HL-60 (cell line): ENCODE measurements around the gene LRRC8C.

ENCODE experiments used
- DNase-seq, 2 experiments: peaks; one replicate each; pipeline ENCODE4 v3.0.0-alpha.2; 2010 to 2020; ENCODE audit warnings: low read depth in 1 of 2, low spot score in 1 of 2
- H3K27ac ChIP-seq: fragments of 250-450 bp; sonication (Bioruptor Pico); replicated peaks from 2 replicates; pipeline ENCODE4 v1.5.1; 2020; ENCODE audit warnings: mild to moderate bottlenecking, moderate library complexity
- H3K27me3 ChIP-seq: fragments of 250-450 bp; sonication (Bioruptor Pico); 2 replicates; pipeline ENCODE4 v1.5.1; 2021; ENCODE audit warnings: mild to moderate bottlenecking, moderate library complexity; ENCODE audit not compliant: insufficient read depth, poor library complexity, severe bottlenecking
- H3K4me3 ChIP-seq: replicated peaks from 2 replicates; pipeline ENCODE4 v1.5.1; 2011; ENCODE audit warnings: mild to moderate bottlenecking, control low read depth, low read length; ENCODE audit not compliant: insufficient read depth
- GABPA ChIP-seq: IDR thresholded peaks from 2 replicates; pipeline ENCODE4 v1.6.1; 2012; ENCODE audit warnings: low read depth
- POLR2AphosphoS5 ChIP-seq: IDR thresholded peaks from 2 replicates; pipeline ENCODE4 v1.6.1; 2012; ENCODE audit warnings: low read depth
- SPI1 ChIP-seq: IDR thresholded peaks from 2 replicates; pipeline ENCODE4 v1.6.1; 2012; ENCODE audit warnings: low read depth, mild to moderate bottlenecking, borderline replicate concordance
- TF ChIP-seq, protein P1 (sequence below): IDR thresholded peaks from 2 replicates; pipeline ENCODE4 v1.6.1; 2012; ENCODE audit warnings: low read depth; ENCODE audit not compliant: insufficient replicate concordance
- TF ChIP-seq, protein P2 (sequence below): IDR thresholded peaks from one replicate; pipeline ENCODE4 v1.5.1; 2011; ENCODE audit warnings: low read length, control low read depth, inconsistent platforms; ENCODE audit not compliant: insufficient read depth

The LRRC8C gene

DNA sequence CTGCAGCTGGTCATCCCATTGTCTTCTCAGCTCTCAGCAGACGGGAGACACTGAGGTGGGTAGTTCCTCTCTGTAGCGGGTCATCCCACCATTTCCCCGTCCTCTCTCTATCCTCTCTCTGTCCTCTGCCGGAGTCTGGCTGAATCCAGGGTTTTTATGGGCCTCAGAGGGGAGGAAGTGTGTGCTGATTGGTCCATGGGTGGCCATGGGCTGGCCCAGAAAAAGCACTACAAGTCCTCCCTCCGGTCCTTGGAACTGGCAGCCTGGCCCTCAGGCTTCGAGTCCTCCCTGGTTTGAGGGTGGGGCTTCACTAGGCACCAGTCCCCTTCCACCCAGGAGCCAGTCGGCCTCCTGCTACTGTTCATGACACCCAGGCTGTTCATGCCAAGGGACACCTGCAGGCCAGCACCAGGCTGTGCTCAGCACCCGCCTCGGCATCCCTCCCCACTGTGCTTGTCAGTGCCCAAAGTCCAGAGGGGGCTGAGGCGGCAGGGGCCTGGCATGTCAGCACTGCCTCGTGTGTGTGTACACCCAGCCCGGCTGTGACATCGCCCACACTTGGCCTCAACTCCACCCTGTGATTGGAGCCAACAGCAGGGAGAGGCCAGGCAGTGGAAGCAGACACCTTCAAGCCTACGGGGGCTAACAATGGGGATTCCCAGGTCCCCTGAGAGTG is 23.0 kb upstream of the LRRC8C start:
- no peak for DNase-seq
- H3K27ac ChIP-seq, result no peak overlapping the region
- H3K4me3 ChIP-seq, result no peak overlapping the region
- TF ChIP-seq, protein P1, sequence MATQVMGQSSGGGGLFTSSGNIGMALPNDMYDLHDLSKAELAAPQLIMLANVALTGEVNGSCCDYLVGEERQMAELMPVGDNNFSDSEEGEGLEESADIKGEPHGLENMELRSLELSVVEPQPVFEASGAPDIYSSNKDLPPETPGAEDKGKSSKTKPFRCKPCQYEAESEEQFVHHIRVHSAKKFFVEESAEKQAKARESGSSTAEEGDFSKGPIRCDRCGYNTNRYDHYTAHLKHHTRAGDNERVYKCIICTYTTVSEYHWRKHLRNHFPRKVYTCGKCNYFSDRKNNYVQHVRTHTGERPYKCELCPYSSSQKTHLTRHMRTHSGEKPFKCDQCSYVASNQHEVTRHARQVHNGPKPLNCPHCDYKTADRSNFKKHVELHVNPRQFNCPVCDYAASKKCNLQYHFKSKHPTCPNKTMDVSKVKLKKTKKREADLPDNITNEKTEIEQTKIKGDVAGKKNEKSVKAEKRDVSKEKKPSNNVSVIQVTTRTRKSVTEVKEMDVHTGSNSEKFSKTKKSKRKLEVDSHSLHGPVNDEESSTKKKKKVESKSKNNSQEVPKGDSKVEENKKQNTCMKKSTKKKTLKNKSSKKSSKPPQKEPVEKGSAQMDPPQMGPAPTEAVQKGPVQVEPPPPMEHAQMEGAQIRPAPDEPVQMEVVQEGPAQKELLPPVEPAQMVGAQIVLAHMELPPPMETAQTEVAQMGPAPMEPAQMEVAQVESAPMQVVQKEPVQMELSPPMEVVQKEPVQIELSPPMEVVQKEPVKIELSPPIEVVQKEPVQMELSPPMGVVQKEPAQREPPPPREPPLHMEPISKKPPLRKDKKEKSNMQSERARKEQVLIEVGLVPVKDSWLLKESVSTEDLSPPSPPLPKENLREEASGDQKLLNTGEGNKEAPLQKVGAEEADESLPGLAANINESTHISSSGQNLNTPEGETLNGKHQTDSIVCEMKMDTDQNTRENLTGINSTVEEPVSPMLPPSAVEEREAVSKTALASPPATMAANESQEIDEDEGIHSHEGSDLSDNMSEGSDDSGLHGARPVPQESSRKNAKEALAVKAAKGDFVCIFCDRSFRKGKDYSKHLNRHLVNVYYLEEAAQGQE, result no peak
- TF ChIP-seq SPI1 (no peak), GABPA (no peak), POLR2AphosphoS5 (no peak)
- TF ChIP-seq, protein P2, sequence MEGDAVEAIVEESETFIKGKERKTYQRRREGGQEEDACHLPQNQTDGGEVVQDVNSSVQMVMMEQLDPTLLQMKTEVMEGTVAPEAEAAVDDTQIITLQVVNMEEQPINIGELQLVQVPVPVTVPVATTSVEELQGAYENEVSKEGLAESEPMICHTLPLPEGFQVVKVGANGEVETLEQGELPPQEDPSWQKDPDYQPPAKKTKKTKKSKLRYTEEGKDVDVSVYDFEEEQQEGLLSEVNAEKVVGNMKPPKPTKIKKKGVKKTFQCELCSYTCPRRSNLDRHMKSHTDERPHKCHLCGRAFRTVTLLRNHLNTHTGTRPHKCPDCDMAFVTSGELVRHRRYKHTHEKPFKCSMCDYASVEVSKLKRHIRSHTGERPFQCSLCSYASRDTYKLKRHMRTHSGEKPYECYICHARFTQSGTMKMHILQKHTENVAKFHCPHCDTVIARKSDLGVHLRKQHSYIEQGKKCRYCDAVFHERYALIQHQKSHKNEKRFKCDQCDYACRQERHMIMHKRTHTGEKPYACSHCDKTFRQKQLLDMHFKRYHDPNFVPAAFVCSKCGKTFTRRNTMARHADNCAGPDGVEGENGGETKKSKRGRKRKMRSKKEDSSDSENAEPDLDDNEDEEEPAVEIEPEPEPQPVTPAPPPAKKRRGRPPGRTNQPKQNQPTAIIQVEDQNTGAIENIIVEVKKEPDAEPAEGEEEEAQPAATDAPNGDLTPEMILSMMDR, result no peak
- H3K27me3 ChIP-seq, result no peaks in the 10 kb centered on the region

DNA sequence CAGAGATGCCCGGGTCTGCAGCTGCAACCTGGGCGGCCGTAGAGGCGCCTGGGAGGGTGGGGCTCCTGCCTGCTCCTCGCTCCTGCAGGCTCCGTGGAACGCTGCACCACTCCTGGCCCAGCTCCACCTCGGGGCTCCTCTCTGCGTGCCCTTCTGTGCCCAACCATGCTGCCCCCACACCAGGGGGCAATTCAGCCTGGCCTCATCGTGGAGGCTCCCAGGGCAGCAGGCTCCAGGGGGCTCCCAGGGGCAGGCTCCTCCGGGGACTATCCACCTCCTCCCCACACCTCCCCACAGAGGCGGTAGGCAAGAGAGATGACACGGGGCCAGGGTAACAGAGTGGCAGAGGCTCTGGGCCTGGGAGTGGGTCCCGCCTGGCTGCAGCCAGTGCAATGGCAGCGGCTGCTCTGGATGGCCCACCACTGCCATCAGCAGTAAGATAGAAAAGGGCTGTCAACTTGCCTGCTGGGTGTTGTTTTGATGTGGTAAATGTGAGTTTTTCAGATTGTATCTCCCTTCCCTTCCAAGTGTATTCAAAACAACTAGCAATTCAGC is 22.4 kb upstream of the LRRC8C start:
- no peak overlapping the region for H3K4me3 ChIP-seq
- H3K27ac ChIP-seq, result no peak overlapping the region
- TF ChIP-seq, protein P2, result no peak
- TF ChIP-seq POLR2AphosphoS5 (no peak), SPI1 (no peak), GABPA (no peak)
- TF ChIP-seq, protein P1, result no peak
- H3K27me3 ChIP-seq, result no peaks in the 10 kb centered on the region
- no peak for DNase-seq

DNA sequence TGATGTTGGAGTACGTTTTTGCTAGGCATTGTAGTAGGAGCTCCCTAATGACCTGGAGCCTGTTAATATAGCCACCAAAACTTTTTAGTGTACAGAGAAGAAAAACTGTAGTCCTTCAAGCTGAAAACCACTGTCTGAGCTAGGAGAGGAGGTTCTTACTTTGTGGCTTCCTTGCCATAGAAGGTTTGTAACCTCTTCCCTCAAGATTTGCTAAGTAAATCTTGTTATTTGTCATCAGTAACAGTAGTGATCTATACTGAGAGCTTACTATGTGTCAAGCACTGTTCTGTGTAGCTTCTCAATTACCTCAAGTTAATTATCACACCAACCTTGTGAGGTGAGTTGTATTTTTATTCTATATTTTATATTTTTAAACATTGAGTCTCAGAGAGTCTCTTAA is 21.2 kb upstream of the LRRC8C start:
- Histone ChIP-seq H3K27ac (no peak overlapping the region), H3K27me3 (no peaks in the 10 kb centered on the region), H3K4me3 (no peak overlapping the region)
- DNase-seq, result no peak
- TF ChIP-seq SPI1, result no peak
- TF ChIP-seq, protein P1, result no peak
- no peak for TF ChIP-seq POLR2AphosphoS5
- no peak for TF ChIP-seq GABPA
